IPS-18a (cell line): ENCODE measurements around the gene DNAJB8.

ENCODE experiments used
- H3K27ac ChIP-seq: one replicate; pipeline ENCODE4 v1.5.1; 2013; ENCODE audit warnings: low read length
- H3K27me3 ChIP-seq: one replicate; pipeline ENCODE4 v1.6.1; 2013; ENCODE audit warnings: mild to moderate bottlenecking, low read length; ENCODE audit not compliant: control insufficient read depth, insufficient read depth
- H3K36me3 ChIP-seq: one replicate; pipeline ENCODE4 v1.6.1; 2013; ENCODE audit warnings: low read depth, low read length; ENCODE audit not compliant: control insufficient read depth
- H3K4me1 ChIP-seq: one replicate; pipeline ENCODE4 v1.6.1; 2013; ENCODE audit warnings: low read depth, low read length; ENCODE audit not compliant: control insufficient read depth
- H3K4me3 ChIP-seq: one replicate; pipeline ENCODE4 v1.5.1; 2013; ENCODE audit warnings: low read length
- H3K9ac ChIP-seq: one replicate; pipeline ENCODE4 v1.6.1; 2013; ENCODE audit warnings: mild to moderate bottlenecking, low read length, moderate library complexity
- H3K9me3 ChIP-seq: one replicate; pipeline ENCODE4 v1.6.1; 2013; ENCODE audit warnings: low read depth, low read length; ENCODE audit not compliant: control insufficient read depth

The DNAJB8 gene

GRCh38 chr3:128420289-128420688, 46.4 kb downstream of the DNAJB8 start:
- no peaks in the 10 kb centered on the region for H3K4me1 ChIP-seq
- H3K27me3 ChIP-seq, result peaks cover 5% of the 10 kb centered on the region
- no peaks in the 10 kb centered on the region for H3K9me3 ChIP-seq
- H3K27ac ChIP-seq, result no peak overlapping the region
- H3K9ac ChIP-seq, result no peak overlapping the region
- H3K36me3 ChIP-seq, result no peaks in the 10 kb centered on the region
- H3K4me3 ChIP-seq, result no peak overlapping the region

GRCh38 chr3:128419311-128419710, 47.4 kb downstream of the DNAJB8 start:
- Histone ChIP-seq H3K9ac (no peak overlapping the region), H3K4me3 (no peak overlapping the region), H3K9me3 (no peaks in the 10 kb centered on the region), H3K27ac (no peak overlapping the region), H3K36me3 (no peaks in the 10 kb centered on the region), H3K27me3 (no peaks in the 10 kb centered on the region), H3K4me1 (no peaks in the 10 kb centered on the region)

DNA sequence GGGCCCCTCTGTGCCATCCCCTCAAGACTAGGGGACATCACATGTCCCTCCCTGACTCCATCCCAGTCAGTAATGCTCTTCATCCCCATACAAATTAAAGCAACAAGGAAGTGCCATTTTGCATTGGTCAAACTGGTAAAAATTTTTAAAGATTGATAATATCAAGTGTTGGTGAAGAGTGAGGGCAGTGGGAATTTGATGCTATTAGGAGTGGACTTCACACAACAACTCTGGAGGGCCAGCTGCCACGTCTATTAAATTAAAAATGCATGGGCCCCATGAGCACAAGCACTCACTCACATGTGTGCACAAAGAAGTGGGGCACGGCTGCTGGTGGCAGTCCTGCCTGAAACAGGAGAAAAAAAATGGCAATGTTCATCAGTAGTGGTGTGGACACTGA, 47.8 kb downstream of the DNAJB8 start:
- H3K9me3 ChIP-seq, result no peaks in the 10 kb centered on the region
- H3K27ac ChIP-seq, result no peak overlapping the region
- H3K9ac ChIP-seq, result no peak overlapping the region
- H3K4me3 ChIP-seq, result no peak overlapping the region
- no peaks in the 10 kb centered on the region for H3K36me3 ChIP-seq
- H3K27me3 ChIP-seq, result no peaks in the 10 kb centered on the region
- H3K4me1 ChIP-seq, result no peaks in the 10 kb centered on the region

DNA sequence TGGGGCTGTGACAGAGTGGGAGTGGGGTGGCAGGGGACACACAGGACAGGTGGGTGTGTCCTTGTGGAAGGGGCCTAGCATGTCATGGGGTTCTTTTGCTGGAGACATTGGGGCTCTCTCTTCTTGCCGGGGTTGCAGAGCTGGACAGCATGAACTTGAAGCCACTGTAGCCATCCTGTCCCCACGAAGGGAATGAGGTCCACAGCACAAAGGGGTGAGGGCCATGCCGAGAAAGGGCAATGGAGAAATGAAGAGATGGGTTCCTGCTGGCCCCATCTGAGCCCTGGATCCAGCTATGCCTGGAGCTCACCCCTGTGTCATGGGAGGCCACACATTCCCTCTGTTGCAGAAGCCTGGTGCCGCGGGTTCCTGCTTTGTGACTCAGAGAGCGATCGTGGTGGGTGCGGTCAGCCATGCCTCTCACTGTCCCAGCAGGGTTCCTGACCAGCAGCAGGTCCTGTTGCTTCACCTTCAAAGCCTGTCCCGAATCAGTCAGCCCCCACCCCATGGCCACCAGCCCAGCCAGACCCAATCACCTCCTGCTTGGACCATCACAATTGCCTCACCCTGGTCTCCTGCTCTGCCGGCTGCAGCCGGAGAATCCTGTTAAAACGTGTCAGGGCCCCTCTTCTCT, 50.0 kb downstream of the DNAJB8 start:
- no peaks in the 10 kb centered on the region for H3K9me3 ChIP-seq
- no peak overlapping the region for H3K27ac ChIP-seq
- no peaks in the 10 kb centered on the region for H3K36me3 ChIP-seq
- H3K27me3 ChIP-seq, result no peaks in the 10 kb centered on the region
- H3K9ac ChIP-seq, result no peak overlapping the region
- no peak overlapping the region for H3K4me3 ChIP-seq
- peaks cover 9% of the 10 kb centered on the region for H3K4me1 ChIP-seq

DNA sequence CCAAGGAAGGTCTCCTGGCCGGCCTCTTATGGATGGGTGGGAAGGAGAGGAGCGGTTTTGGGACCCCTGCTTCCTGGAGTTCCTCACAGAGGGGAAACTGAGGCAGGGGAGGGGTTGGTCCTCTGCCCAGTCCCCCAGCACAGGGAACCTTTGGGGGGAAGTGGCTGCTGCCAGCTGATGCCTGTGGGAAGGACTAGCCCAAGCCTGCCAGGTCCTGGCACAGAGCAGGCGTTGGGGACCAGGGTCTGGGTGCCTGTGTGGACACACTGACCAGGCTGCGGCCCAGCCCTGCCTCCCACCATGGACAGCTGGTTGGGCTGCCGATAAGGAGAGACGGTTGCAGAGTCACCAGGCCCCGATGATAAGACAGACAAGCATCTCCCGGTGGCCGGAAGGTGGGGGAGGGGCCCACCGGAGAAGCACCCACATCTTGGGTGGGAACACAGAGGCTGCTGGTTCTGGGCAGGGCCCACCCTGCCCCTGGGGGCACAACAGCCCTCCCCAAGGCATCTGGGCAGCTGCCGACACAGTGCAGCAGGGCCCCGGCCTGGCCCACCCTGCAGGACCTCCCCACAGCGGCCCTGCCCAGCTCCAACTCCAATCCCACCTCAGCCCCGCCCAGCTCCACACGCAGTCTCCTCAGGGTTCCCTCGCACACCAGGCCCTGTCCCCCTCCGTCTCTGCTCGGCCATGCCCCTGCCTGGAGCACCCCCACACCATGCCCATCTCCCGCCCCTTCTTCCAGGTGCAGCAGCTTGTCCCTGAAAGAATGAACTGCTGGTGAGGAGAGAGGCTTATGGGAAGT, 50.7 kb downstream of the DNAJB8 start:
- Histone ChIP-seq H3K27ac (no peak overlapping the region), H3K36me3 (no peaks in the 10 kb centered on the region), H3K4me3 (no peak overlapping the region), H3K4me1 (peaks cover 9% of the 10 kb centered on the region), H3K9me3 (no peaks in the 10 kb centered on the region), H3K9ac (no peak overlapping the region), H3K27me3 (no peaks in the 10 kb centered on the region)

GRCh38 chr3:128415200-128415772, 51.4 kb downstream of the DNAJB8 start:
- Histone ChIP-seq H3K27ac (no peak overlapping the region), H3K4me1 (peaks cover 9% of the 10 kb centered on the region), H3K9ac (no peak overlapping the region), H3K36me3 (no peaks in the 10 kb centered on the region), H3K9me3 (no peaks in the 10 kb centered on the region), H3K4me3 (no peak overlapping the region), H3K27me3 (no peaks in the 10 kb centered on the region)

- Histone ChIP-seq H3K9ac (no peak overlapping the region), H3K4me3 (no peak overlapping the region), H3K36me3 (no peaks in the 10 kb centered on the region), H3K27me3 (no peaks in the 10 kb centered on the region), H3K27ac (no peak overlapping the region), H3K9me3 (no peaks in the 10 kb centered on the region), H3K4me1 (peaks cover 9% of the 10 kb centered on the region)
Observed at GRCh38 chr3:128413413-128414205, 53.1 kb downstream of the DNAJB8 start.

GRCh38 chr3:128413003-128413370, 53.7 kb downstream of the DNAJB8 start:
- no peak overlapping the region for H3K9ac ChIP-seq
- H3K27ac ChIP-seq, result no peak overlapping the region
- peaks cover 9% of the 10 kb centered on the region for H3K4me1 ChIP-seq
- no peak overlapping the region for H3K4me3 ChIP-seq
- H3K36me3 ChIP-seq, result no peaks in the 10 kb centered on the region
- no peaks in the 10 kb centered on the region for H3K27me3 ChIP-seq
- no peaks in the 10 kb centered on the region for H3K9me3 ChIP-seq
